ENCODE measurements around the gene STAB1.

- no peak for TF ChIP-seq CTCF (IDR thresholded peaks at IDR 0.05)
- TF ChIP-seq RAD21 (conservative IDR thresholded peaks at IDR 0.05 in 1 of 2, IDR thresholded peaks at IDR 0.05 in 1 of 2), result no peak
- no peak for TF ChIP-seq EP300 (IDR thresholded peaks at IDR 0.05)
- no peak for TF ChIP-seq JUNB (IDR thresholded peaks at IDR 0.05)
- TF ChIP-seq BHLHE40 (IDR thresholded peaks at IDR 0.05; ENCODE audit: low read depth, low read length), result no peak
- TF ChIP-seq MYC (IDR thresholded peaks at IDR 0.05; ENCODE audit: borderline replicate concordance, low read length), result no peak
- TF ChIP-seq REST (IDR thresholded peaks at IDR 0.05), result no peak
These were observed 10.3 kb upstream of the STAB1 start for GRCh38 chr3:52484680-52485461.
